Liver (tissue), 9 donors: ENCODE data around the gene CLMN. TPM values are rescaled to one million over a fixed set of nuclear protein-coding genes. Genes with fewer than 3 reads are reported as not detected.
A peak's percentile ranks its signal among the peaks of the same experiment; 100 is the strongest.

Source experiments
- DNase-seq: peaks from one replicate; pipeline ENCODE4 v3.0.0-alpha.2; 2017; ENCODE audit warnings: low spot score
- H3K27ac ChIP-seq, 2 donors: one replicate each; pipeline ENCODE4 v1.7.0; 2013; ENCODE audit warnings: inconsistent platforms in 2 of 2, low read length in 2 of 2, control low read depth in 1 of 2, low read depth in 1 of 2, mild to moderate bottlenecking in 1 of 2
- H3K27me3 ChIP-seq, 4 donors: one replicate each; pipeline versions ENCODE4 v1.6.1 to v1.7.0; 2013; ENCODE audit warnings: low read length in 3 of 4, inconsistent platforms in 1 of 4, mild to moderate bottlenecking in 1 of 4, moderate library complexity in 1 of 4; ENCODE audit not compliant: control insufficient read depth in 4 of 4, insufficient read depth in 4 of 4
- H3K36me3 ChIP-seq, 4 donors: one replicate each; pipeline versions ENCODE4 v1.6.1 to v1.7.0; 2013; ENCODE audit warnings: low read length in 3 of 4, mild to moderate bottlenecking in 3 of 4, low read depth in 1 of 4, moderate library complexity in 1 of 4; ENCODE audit not compliant: control insufficient read depth in 4 of 4, insufficient read depth in 3 of 4
- H3K4me1 ChIP-seq, 4 donors: one replicate each; pipeline versions ENCODE4 v1.6.1 to v1.7.0; 2013; ENCODE audit warnings: low read length in 3 of 4, mild to moderate bottlenecking in 3 of 4, moderate library complexity in 1 of 4; ENCODE audit not compliant: control insufficient read depth in 4 of 4, insufficient read depth in 4 of 4
- H3K4me3 ChIP-seq, 3 donors: one replicate each; pipeline versions ENCODE4 v1.6.1 to v1.7.0; 2013; ENCODE audit warnings: low read length in 3 of 3, control low read depth in 1 of 3, low read depth in 1 of 3, mild to moderate bottlenecking in 1 of 3
- H3K9ac ChIP-seq, 2 donors: one replicate each; pipeline ENCODE4 v1.7.0; 2013; ENCODE audit warnings: low read length in 2 of 2, mild to moderate bottlenecking in 2 of 2, moderate library complexity in 2 of 2, control low read depth in 1 of 2, low read depth in 1 of 2
- H3K9me3 ChIP-seq, 4 donors: one replicate each; pipeline versions ENCODE4 v1.6.1 to v1.7.0; 2013; ENCODE audit warnings: low read length in 3 of 4; ENCODE audit not compliant: control insufficient read depth in 4 of 4
- EGR1 ChIP-seq, 2 donors: IDR thresholded peaks; 2 replicates each; pipeline ENCODE4 v1.6.1; 2016 to 2018; ENCODE audit warnings: antibody characterized with exemption in 2 of 2, low read depth in 2 of 2
- HNF4A ChIP-seq, 2 donors: conservative IDR thresholded peaks; 2 replicates each; pipeline ENCODE4 v1.6.1; 2016; ENCODE audit warnings: antibody characterized with exemption in 2 of 2, mild to moderate bottlenecking in 2 of 2
- NR2F2 ChIP-seq: IDR thresholded peaks from 2 replicates; pipeline ENCODE4 v1.6.1; 2016; ENCODE audit warnings: antibody characterized with exemption
- RAD21 ChIP-seq, 2 donors: IDR thresholded peaks; 2 replicates each; pipeline ENCODE4 v1.6.1; 2016; ENCODE audit warnings: antibody characterized with exemption in 2 of 2, mild to moderate bottlenecking in 2 of 2
- RXRA ChIP-seq, 2 donors: IDR thresholded peaks; 2 replicates each; pipeline ENCODE4 v1.6.1; 2017 to 2018; ENCODE audit warnings: antibody characterized with exemption in 2 of 2, mild to moderate bottlenecking in 1 of 2
- SP1 ChIP-seq: IDR thresholded peaks from 2 replicates; pipeline ENCODE4 v1.6.1; 2018; ENCODE audit warnings: antibody characterized with exemption, mild to moderate bottlenecking
- YY1 ChIP-seq: IDR thresholded peaks from 2 replicates; pipeline ENCODE4 v1.6.1; 2016; ENCODE audit warnings: antibody characterized with exemption, mild to moderate bottlenecking
- WGBS: extraction: QIAGEN DNeasy Blood & Tissue Kit; methylation state at CpG from one replicate; pipeline ENCODE4 v1.1.7; 2013; 5-methylcytosine and 5-hydroxymethylcytosine counted together
- polyA plus RNA-seq, 2 donors: library from polyadenylated mRNA; stranded (reverse) in 1 of 2; unstranded in 1 of 2; fragments of 200-250 nt in 1 of 2; fragments of >200 nt in 1 of 2; fragmentation: Nextera tagmentation in 1 of 2; extraction: Ambion mirVana in 1 of 2; gene quantifications; one replicate each; pipeline versions ENCODE4 v1.2.1 to v1.2.3, GENCODE V29; 2013 to 2015
- total RNA-seq, 2 donors: library from RNA; depleted of rRNA; stranded (reverse); fragments of >200 nt; gene quantifications; one replicate each; pipeline ENCODE4 v1.2.3, GENCODE V29; 2014
- TF ChIP-seq, protein P1 (sequence below): IDR thresholded peaks from 2 replicates; pipeline ENCODE4 v1.6.1; 2016; ENCODE audit warnings: antibody characterized with exemption
- TF ChIP-seq, protein P2 (sequence below): fragments of 150-350 bp; IDR thresholded peaks from 2 replicates; pipeline ENCODE4 v1.5.1; 2017; ENCODE audit warnings: improper control_type of control experiment, low read depth, low read length; ENCODE audit not compliant: missing input control
- TF ChIP-seq, protein P3 (sequence below): IDR thresholded peaks from 2 replicates; pipeline ENCODE4 v1.6.1; 2016; ENCODE audit warnings: antibody characterized with exemption, mild to moderate bottlenecking
- TF ChIP-seq, protein P4 (sequence below): IDR thresholded peaks from 2 replicates; pipeline ENCODE4 v1.6.1; 2016; ENCODE audit warnings: antibody characterized with exemption
- donor health status: healthy.
- donor health status: healthy.
- donor health status: healthy.
- donor health status: healthy.
- donor health status: healthy.

The CLMN gene
- total and polyA plus RNA-seq, 4 donors, result 6.0 to 41.1 (median 24.1) TPM

DNA sequence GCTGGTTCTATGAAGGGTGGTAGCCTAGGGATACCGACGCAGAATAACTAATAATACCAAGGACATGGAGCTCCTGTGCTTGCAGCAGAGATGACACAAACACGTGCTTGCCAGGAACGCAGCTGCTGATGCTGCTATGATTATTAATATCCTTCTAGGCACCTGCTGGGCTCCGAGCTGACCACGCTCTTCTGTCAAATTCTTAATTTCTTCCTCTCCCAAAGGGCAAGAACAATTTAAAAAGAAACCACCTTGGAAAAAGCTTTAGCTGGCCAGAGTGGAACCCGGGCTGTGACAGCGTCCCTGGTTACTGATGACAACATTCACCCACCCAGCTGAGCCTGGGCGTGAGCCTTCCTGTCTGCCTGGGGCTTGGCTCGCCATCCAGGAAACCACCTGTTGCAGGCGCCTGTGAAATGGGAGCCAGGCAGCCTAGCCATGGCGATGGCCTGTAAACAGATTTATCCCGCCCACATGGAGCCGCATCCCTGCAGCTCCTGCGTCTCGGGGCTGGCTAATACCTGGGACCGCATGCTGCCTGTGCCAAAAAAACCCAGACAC lies 28.8 kb downstream of the CLMN start:
- Histone ChIP-seq H3K9me3 (peaks cover 0 to 3% (median 0%) of the 10 kb centered on the region in 4 donors), H3K27me3 (no peaks in the 10 kb centered on the region), H3K4me3 (no peak overlapping the region), H3K36me3 (no peaks in the 10 kb centered on the region), H3K27ac (peak overlapping the region; percentile 46 to 62), H3K4me1 (peaks cover 7 to 43% (median 23%) of the 10 kb centered on the region in 4 donors), H3K9ac (no peak overlapping the region)
- no peak for DNase-seq
- 61% methylated on average over 17 of the region's 17 CpGs for WGBS
- no peak for TF ChIP-seq YY1
- TF ChIP-seq, protein P1, sequence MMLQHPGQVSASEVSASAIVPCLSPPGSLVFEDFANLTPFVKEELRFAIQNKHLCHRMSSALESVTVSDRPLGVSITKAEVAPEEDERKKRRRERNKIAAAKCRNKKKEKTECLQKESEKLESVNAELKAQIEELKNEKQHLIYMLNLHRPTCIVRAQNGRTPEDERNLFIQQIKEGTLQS, result no peak
- TF ChIP-seq HNF4A (conservative IDR thresholded peaks at IDR 0.05), result no peak
- no peak for TF ChIP-seq SP1
- TF ChIP-seq, protein P2, sequence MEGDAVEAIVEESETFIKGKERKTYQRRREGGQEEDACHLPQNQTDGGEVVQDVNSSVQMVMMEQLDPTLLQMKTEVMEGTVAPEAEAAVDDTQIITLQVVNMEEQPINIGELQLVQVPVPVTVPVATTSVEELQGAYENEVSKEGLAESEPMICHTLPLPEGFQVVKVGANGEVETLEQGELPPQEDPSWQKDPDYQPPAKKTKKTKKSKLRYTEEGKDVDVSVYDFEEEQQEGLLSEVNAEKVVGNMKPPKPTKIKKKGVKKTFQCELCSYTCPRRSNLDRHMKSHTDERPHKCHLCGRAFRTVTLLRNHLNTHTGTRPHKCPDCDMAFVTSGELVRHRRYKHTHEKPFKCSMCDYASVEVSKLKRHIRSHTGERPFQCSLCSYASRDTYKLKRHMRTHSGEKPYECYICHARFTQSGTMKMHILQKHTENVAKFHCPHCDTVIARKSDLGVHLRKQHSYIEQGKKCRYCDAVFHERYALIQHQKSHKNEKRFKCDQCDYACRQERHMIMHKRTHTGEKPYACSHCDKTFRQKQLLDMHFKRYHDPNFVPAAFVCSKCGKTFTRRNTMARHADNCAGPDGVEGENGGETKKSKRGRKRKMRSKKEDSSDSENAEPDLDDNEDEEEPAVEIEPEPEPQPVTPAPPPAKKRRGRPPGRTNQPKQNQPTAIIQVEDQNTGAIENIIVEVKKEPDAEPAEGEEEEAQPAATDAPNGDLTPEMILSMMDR, result no peak
- no peak for TF ChIP-seq EGR1 (IDR thresholded peaks at IDR 0.05; ENCODE audit: low read depth in 2 of 2)
- TF ChIP-seq, protein P3, sequence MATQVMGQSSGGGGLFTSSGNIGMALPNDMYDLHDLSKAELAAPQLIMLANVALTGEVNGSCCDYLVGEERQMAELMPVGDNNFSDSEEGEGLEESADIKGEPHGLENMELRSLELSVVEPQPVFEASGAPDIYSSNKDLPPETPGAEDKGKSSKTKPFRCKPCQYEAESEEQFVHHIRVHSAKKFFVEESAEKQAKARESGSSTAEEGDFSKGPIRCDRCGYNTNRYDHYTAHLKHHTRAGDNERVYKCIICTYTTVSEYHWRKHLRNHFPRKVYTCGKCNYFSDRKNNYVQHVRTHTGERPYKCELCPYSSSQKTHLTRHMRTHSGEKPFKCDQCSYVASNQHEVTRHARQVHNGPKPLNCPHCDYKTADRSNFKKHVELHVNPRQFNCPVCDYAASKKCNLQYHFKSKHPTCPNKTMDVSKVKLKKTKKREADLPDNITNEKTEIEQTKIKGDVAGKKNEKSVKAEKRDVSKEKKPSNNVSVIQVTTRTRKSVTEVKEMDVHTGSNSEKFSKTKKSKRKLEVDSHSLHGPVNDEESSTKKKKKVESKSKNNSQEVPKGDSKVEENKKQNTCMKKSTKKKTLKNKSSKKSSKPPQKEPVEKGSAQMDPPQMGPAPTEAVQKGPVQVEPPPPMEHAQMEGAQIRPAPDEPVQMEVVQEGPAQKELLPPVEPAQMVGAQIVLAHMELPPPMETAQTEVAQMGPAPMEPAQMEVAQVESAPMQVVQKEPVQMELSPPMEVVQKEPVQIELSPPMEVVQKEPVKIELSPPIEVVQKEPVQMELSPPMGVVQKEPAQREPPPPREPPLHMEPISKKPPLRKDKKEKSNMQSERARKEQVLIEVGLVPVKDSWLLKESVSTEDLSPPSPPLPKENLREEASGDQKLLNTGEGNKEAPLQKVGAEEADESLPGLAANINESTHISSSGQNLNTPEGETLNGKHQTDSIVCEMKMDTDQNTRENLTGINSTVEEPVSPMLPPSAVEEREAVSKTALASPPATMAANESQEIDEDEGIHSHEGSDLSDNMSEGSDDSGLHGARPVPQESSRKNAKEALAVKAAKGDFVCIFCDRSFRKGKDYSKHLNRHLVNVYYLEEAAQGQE, result no peak
- no peak for TF ChIP-seq RXRA (IDR thresholded peaks at IDR 0.05)

DNA sequence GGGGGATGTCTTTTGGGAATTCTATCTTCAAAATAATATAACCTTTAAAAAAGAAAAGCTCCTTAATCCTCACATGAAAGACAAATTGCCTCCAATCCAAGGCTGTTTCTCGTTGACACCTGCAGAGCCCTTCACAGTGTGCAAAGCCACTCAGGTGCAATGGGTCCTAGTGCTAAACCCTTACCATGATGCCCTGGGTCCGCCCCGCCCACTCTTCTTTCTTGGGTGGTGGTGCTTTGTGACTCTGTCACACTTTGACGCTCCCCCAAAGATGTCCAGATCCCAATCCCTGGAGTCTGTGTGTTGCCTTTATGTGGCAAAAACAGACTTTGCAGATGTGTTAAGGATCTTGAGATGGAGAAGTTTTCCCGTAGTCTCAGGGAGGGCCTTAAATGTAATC lies 29.7 kb downstream of the CLMN start:
- no peak overlapping the region for H3K4me3 ChIP-seq
- H3K9me3 ChIP-seq, result no peaks in the 10 kb centered on the region
- H3K4me1 ChIP-seq, result peaks cover 7 to 33% (median 16%) of the 10 kb centered on the region in 4 donors
- no peak overlapping the region for H3K27ac ChIP-seq
- no peaks in the 10 kb centered on the region for H3K27me3 ChIP-seq
- no peaks in the 10 kb centered on the region for H3K36me3 ChIP-seq
- WGBS, result 92% methylated on average over 5 of the region's 5 CpGs
- H3K9ac ChIP-seq, result no peak overlapping the region
- TF ChIP-seq, protein P1, result no peak
- TF ChIP-seq YY1, result no peak
- TF ChIP-seq NR2F2, result no peak
- no peak for TF ChIP-seq RAD21 (IDR thresholded peaks at IDR 0.05)
- TF ChIP-seq, protein P4, sequence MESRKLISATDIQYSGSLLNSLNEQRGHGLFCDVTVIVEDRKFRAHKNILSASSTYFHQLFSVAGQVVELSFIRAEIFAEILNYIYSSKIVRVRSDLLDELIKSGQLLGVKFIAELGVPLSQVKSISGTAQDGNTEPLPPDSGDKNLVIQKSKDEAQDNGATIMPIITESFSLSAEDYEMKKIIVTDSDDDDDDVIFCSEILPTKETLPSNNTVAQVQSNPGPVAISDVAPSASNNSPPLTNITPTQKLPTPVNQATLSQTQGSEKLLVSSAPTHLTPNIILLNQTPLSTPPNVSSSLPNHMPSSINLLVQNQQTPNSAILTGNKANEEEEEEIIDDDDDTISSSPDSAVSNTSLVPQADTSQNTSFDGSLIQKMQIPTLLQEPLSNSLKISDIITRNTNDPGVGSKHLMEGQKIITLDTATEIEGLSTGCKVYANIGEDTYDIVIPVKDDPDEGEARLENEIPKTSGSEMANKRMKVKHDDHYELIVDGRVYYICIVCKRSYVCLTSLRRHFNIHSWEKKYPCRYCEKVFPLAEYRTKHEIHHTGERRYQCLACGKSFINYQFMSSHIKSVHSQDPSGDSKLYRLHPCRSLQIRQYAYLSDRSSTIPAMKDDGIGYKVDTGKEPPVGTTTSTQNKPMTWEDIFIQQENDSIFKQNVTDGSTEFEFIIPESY, result no peak
- TF ChIP-seq RXRA (IDR thresholded peaks at IDR 0.05), result no peak
- DNase-seq, result no peak
